ENCODE measurements around the gene JSRP1. TPM values are rescaled to one million over a fixed set of nuclear protein-coding genes. Genes with fewer than 3 reads are reported as not detected.

The JSRP1 gene
- total RNA-seq, 2 experiments from 2014 or later, result 0.56 to 0.58 TPM

- H3K4me3 Mint-ChIP-seq, result no peak overlapping the region
- ATAC-seq (ENCODE audit: poor library complexity), result no peak
- Histone ChIP-seq H3K27me3 (ENCODE audit: control insufficient read depth in 1 of 2, insufficient read depth in 2 of 2, low read length in 2 of 2) (no peaks in the 10 kb centered on the region), H3K9me3 (ENCODE audit: control insufficient read depth in 1 of 2, insufficient read depth in 1 of 2, low read length in 2 of 2) (no peaks in the 10 kb centered on the region), H3K27ac (ENCODE audit: low read depth in 1 of 2, low read length in 2 of 2) (no peak overlapping the region), H3K4me1 (ENCODE audit: insufficient read depth, low read length) (peaks cover 14% of the 10 kb centered on the region), H3K4me3 (ENCODE audit: low read length) (no peak overlapping the region), H3K36me3 (ENCODE audit: insufficient read depth, low read length) (peaks cover 53% of the 10 kb centered on the region)
- H3K27ac Mint-ChIP-seq, result no peak overlapping the region
- peaks cover 39% of the 10 kb centered on the region for H3K36me3 Mint-ChIP-seq (ENCODE audit: low read depth)
- ChIA-PET POLR2A (no interaction called here), CTCF (no interaction called here)
- no peaks in the 10 kb centered on the region for H3K27me3 Mint-ChIP-seq
- no peaks in the 10 kb centered on the region for H3K9me3 Mint-ChIP-seq
- no peak for TF ChIP-seq CTCF (IDR thresholded peaks at IDR 0.05)
- DNase-seq, result no peak
- intact Hi-C loops (cut with DNase I, micrococcal nuclease), result no loop called here
- peaks cover 13% of the 10 kb centered on the region for H3K4me1 Mint-ChIP-seq (ENCODE audit: low read depth)
These were observed 36.5 kb downstream of the JSRP1 start for GRCh38 chr19:2219726-2220125.

- Histone ChIP-seq H3K27me3 (ENCODE audit: control insufficient read depth in 1 of 2, insufficient read depth in 2 of 2, low read length in 2 of 2) (no peaks in the 10 kb centered on the region), H3K4me1 (ENCODE audit: insufficient read depth, low read length) (peaks cover 18% of the 10 kb centered on the region), H3K27ac (ENCODE audit: low read depth in 1 of 2, low read length in 2 of 2) (no peak overlapping the region), H3K4me3 (ENCODE audit: low read length) (no peak overlapping the region), H3K36me3 (ENCODE audit: insufficient read depth, low read length) (peaks cover 63% of the 10 kb centered on the region), H3K9me3 (ENCODE audit: control insufficient read depth in 1 of 2, insufficient read depth in 1 of 2, low read length in 2 of 2) (no peaks in the 10 kb centered on the region)
- Mint-ChIP-seq H3K27ac (no peak overlapping the region), H3K4me1 (ENCODE audit: low read depth) (peaks cover 13% of the 10 kb centered on the region), H3K36me3 (ENCODE audit: low read depth) (peaks cover 38% of the 10 kb centered on the region), H3K27me3 (no peaks in the 10 kb centered on the region), H3K4me3 (no peak overlapping the region), H3K9me3 (no peaks in the 10 kb centered on the region)
- no peak for TF ChIP-seq CTCF (IDR thresholded peaks at IDR 0.05)
- ATAC-seq (ENCODE audit: poor library complexity), result no peak
- ChIA-PET CTCF (no interaction called here), POLR2A (no interaction called here)
- DNase-seq, result no peak
- intact Hi-C loops (cut with DNase I, micrococcal nuclease), result no loop called here
These were observed 38.6 kb downstream of the JSRP1 start for GRCh38 chr19:2217591-2217990.

- DNase-seq (no peak), ATAC-seq (ENCODE audit: poor library complexity) (no peak)
- intact Hi-C loops (cut with DNase I, micrococcal nuclease), result no loop called here
- Histone ChIP-seq H3K27me3 (ENCODE audit: control insufficient read depth in 1 of 2, insufficient read depth in 2 of 2, low read length in 2 of 2) (no peaks in the 10 kb centered on the region), H3K9me3 (ENCODE audit: control insufficient read depth in 1 of 2, insufficient read depth in 1 of 2, low read length in 2 of 2) (no peaks in the 10 kb centered on the region), H3K36me3 (ENCODE audit: insufficient read depth, low read length) (peaks cover 68% of the 10 kb centered on the region), H3K4me3 (ENCODE audit: low read length) (no peak overlapping the region), H3K27ac (ENCODE audit: low read depth in 1 of 2, low read length in 2 of 2) (no peak overlapping the region), H3K4me1 (ENCODE audit: insufficient read depth, low read length) (peaks cover 18% of the 10 kb centered on the region)
- H3K9me3 Mint-ChIP-seq, result no peaks in the 10 kb centered on the region
- no peak for TF ChIP-seq CTCF (IDR thresholded peaks at IDR 0.05)
- peaks cover 48% of the 10 kb centered on the region for H3K36me3 Mint-ChIP-seq (ENCODE audit: low read depth)
- H3K27me3 Mint-ChIP-seq, result no peaks in the 10 kb centered on the region
- ChIA-PET POLR2A (no interaction called here), CTCF (interaction anchor here (1.1 kb wide), 1 partner anchor 61 kb away, joined by 6 read pairs; no protein-coding TSS in a partner anchor)
- H3K27ac Mint-ChIP-seq, result no peak overlapping the region
- no peak overlapping the region for H3K4me3 Mint-ChIP-seq
- peaks cover 13% of the 10 kb centered on the region for H3K4me1 Mint-ChIP-seq (ENCODE audit: low read depth)
These were observed 39.6 kb downstream of the JSRP1 start for GRCh38 chr19:2216361-2217225.

Data from CD4-positive, alpha-beta T cell (primary cell).